GM12864 (cell line): ENCODE results near the gene UMODL1.

ENCODE experiments used
- DNase-seq: peaks from one replicate; pipeline ENCODE4 v3.0.0-alpha.2; 2011; ENCODE audit warnings: low read depth
- H3K4me3 ChIP-seq: 2 replicates; pipeline ENCODE4 v1.5.1; 2011; ENCODE audit warnings: mild to moderate bottlenecking, low read depth, low read length, control low read depth
- CTCF ChIP-seq: IDR thresholded peaks from 2 replicates; pipeline ENCODE4 v1.5.1; 2011; ENCODE audit warnings: low read depth, mild to moderate bottlenecking, moderate library complexity, low read length, control low read depth, inconsistent platforms; ENCODE audit errors: missing control alignments

The UMODL1 gene

GRCh38 chr21:42058631-42059111 is 12.4 kb upstream of the UMODL1 start:
- H3K4me3 ChIP-seq, result no peak overlapping the region
- no peak for DNase-seq
- TF ChIP-seq CTCF, result no peak

GRCh38 chr21:42059141-42059540 is 12.0 kb upstream of the UMODL1 start:
- no peak overlapping the region for H3K4me3 ChIP-seq
- no peak for TF ChIP-seq CTCF
- no peak for DNase-seq

GRCh38 chr21:42059721-42060120 is 11.4 kb upstream of the UMODL1 start:
- no peak for DNase-seq
- no peak for TF ChIP-seq CTCF
- H3K4me3 ChIP-seq, result no peak overlapping the region

- TF ChIP-seq CTCF, result no peak
- no peak overlapping the region for H3K4me3 ChIP-seq
- DNase-seq, result no peak
Observed at GRCh38 chr21:42060166-42060565, 11.0 kb upstream of the UMODL1 start.

GRCh38 chr21:42061195-42061985 is 9.7 kb upstream of the UMODL1 start:
- TF ChIP-seq CTCF, result no peak
- peak; percentile 92 for DNase-seq
- no peak overlapping the region for H3K4me3 ChIP-seq

GRCh38 chr21:42061986-42062235 is 9.2 kb upstream of the UMODL1 start:
- no peak overlapping the region for H3K4me3 ChIP-seq

More at GRCh38 chr21:42061986-42062235, 9.2 kb upstream of the UMODL1 start:
- no peak for DNase-seq
- no peak for TF ChIP-seq CTCF
